Mononuclear cell (primary cell): ENCODE data around the gene PCNT. TPM values are rescaled to one million over a fixed set of nuclear protein-coding genes. Genes with fewer than 3 reads are reported as not detected.

Source experiments
- H3K27me3 ChIP-seq: 2 replicates; pipeline ENCODE4 v1.6.0; 2011; ENCODE audit warnings: low read length, control low read depth; ENCODE audit not compliant: insufficient read depth
- H3K4me1 ChIP-seq: 2 replicates; pipeline ENCODE4 v1.5.1; 2011; ENCODE audit warnings: mild to moderate bottlenecking, low read length, control low read depth; ENCODE audit not compliant: insufficient read depth
- H3K4me3 ChIP-seq: 2 replicates; pipeline ENCODE4 v1.5.1; 2011; ENCODE audit warnings: mild to moderate bottlenecking, low read length, moderate library complexity
- H3K9me3 ChIP-seq: 2 replicates; pipeline ENCODE4 v1.5.1; 2011; ENCODE audit warnings: low read depth, mild to moderate bottlenecking, control low read depth, low read length
- total RNA-seq: library from RNA; depleted of rRNA; stranded (reverse); fragments of >200 nt; gene quantifications from one replicate; pipeline ENCODE4 v1.2.3, GENCODE V29; 2012

Gene PCNT
- total RNA-seq, 1 donor, result 27.9 TPM

- H3K4me3 ChIP-seq, result no peak overlapping the region
- no peaks in the 10 kb centered on the region for H3K27me3 ChIP-seq
- no peaks in the 10 kb centered on the region for H3K9me3 ChIP-seq
- no peaks in the 10 kb centered on the region for H3K4me1 ChIP-seq
Measured at GRCh38 chr21:46406001-46406400, 82.0 kb downstream of the PCNT start.

GRCh38 chr21:46409641-46410406 is 85.9 kb downstream of the PCNT start:
- Histone ChIP-seq H3K27me3 (no peaks in the 10 kb centered on the region), H3K9me3 (no peaks in the 10 kb centered on the region), H3K4me1 (no peaks in the 10 kb centered on the region), H3K4me3 (no peak overlapping the region)

- H3K4me1 ChIP-seq, result no peaks in the 10 kb centered on the region
- no peaks in the 10 kb centered on the region for H3K9me3 ChIP-seq
- H3K27me3 ChIP-seq, result no peaks in the 10 kb centered on the region
- H3K4me3 ChIP-seq, result no peak overlapping the region
Measured at GRCh38 chr21:46410516-46410915, 86.6 kb downstream of the PCNT start.

GRCh38 chr21:46411236-46411635 is 87.3 kb downstream of the PCNT start:
- Histone ChIP-seq H3K27me3 (no peaks in the 10 kb centered on the region), H3K9me3 (no peaks in the 10 kb centered on the region), H3K4me3 (no peak overlapping the region), H3K4me1 (no peaks in the 10 kb centered on the region)

- Histone ChIP-seq H3K4me1 (no peaks in the 10 kb centered on the region), H3K4me3 (no peak overlapping the region), H3K9me3 (no peaks in the 10 kb centered on the region), H3K27me3 (no peaks in the 10 kb centered on the region)
Measured at GRCh38 chr21:46411691-46412090, 87.7 kb downstream of the PCNT start.

GRCh38 chr21:46412521-46413364 is 88.8 kb downstream of the PCNT start:
- no peaks in the 10 kb centered on the region for H3K9me3 ChIP-seq
- no peaks in the 10 kb centered on the region for H3K27me3 ChIP-seq
- H3K4me1 ChIP-seq, result no peaks in the 10 kb centered on the region
- H3K4me3 ChIP-seq, result no peak overlapping the region

GRCh38 chr21:46413365-46413696 is 89.4 kb downstream of the PCNT start:
- no peaks in the 10 kb centered on the region for H3K27me3 ChIP-seq
- no peaks in the 10 kb centered on the region for H3K9me3 ChIP-seq
- no peak overlapping the region for H3K4me3 ChIP-seq
- no peaks in the 10 kb centered on the region for H3K4me1 ChIP-seq

GRCh38 chr21:46414965-46415275 is 91.0 kb downstream of the PCNT start:
- Histone ChIP-seq H3K4me1 (no peaks in the 10 kb centered on the region), H3K27me3 (no peaks in the 10 kb centered on the region), H3K9me3 (no peaks in the 10 kb centered on the region), H3K4me3 (no peak overlapping the region)

GRCh38 chr21:46416551-46416950 is 92.6 kb downstream of the PCNT start:
- Histone ChIP-seq H3K9me3 (no peaks in the 10 kb centered on the region), H3K4me3 (no peak overlapping the region), H3K4me1 (no peaks in the 10 kb centered on the region), H3K27me3 (no peaks in the 10 kb centered on the region)

GRCh38 chr21:46418265-46418946 is 94.5 kb downstream of the PCNT start:
- Histone ChIP-seq H3K4me3 (no peak overlapping the region), H3K9me3 (no peaks in the 10 kb centered on the region), H3K4me1 (peaks cover 4% of the 10 kb centered on the region), H3K27me3 (no peaks in the 10 kb centered on the region)

GRCh38 chr21:46420241-46421190 is 96.6 kb downstream of the PCNT start:
- Histone ChIP-seq H3K4me1 (peaks cover 15% of the 10 kb centered on the region), H3K9me3 (no peaks in the 10 kb centered on the region), H3K4me3 (no peak overlapping the region), H3K27me3 (no peaks in the 10 kb centered on the region)

GRCh38 chr21:46421191-46421750 is 97.3 kb downstream of the PCNT start:
- Histone ChIP-seq H3K9me3 (no peaks in the 10 kb centered on the region), H3K4me3 (no peak overlapping the region), H3K27me3 (no peaks in the 10 kb centered on the region), H3K4me1 (peaks cover 19% of the 10 kb centered on the region)

- Histone ChIP-seq H3K4me3 (no peak overlapping the region), H3K27me3 (no peaks in the 10 kb centered on the region), H3K4me1 (peaks cover 19% of the 10 kb centered on the region), H3K9me3 (no peaks in the 10 kb centered on the region)
Measured at GRCh38 chr21:46421756-46422555, 98.0 kb downstream of the PCNT start.
